ENCODE results near the gene DSCAML1. TPM values are rescaled to one million over a fixed set of nuclear protein-coding genes. Genes with fewer than 3 reads are reported as not detected.

DSCAML1 gene
- total and polyA plus RNA-seq, 2 of the 8 experiments (the other 6 are each of a cell fraction or from before 2014, with no cell fraction given), result 0.19 to 0.24 TPM

- Histone ChIP-seq H3K18ac (ENCODE audit: extremely low read depth, low read length) (no peak overlapping the region), H2BK12ac (ENCODE audit: low read depth, low read length) (no peak overlapping the region), H3K79me1 (ENCODE audit: low read depth, low read length) (no peaks in the 10 kb centered on the region), H3K14ac (ENCODE audit: insufficient read length) (no peak overlapping the region), H4K91ac (replicated peaks; ENCODE audit: insufficient read length, low read length) (no peak overlapping the region), H3K4me3 (ENCODE audit: extremely low read depth in 1 of 4, insufficient read depth in 2 of 4, low read depth in 3 of 4, low read length in 4 of 4) (no peak overlapping the region), H3K9ac (replicated peaks in 1 of 4; ENCODE audit: extremely low read depth in 1 of 4, low read depth in 3 of 4, low read length in 3 of 4) (no peak overlapping the region), H2BK120ac (replicated peaks; ENCODE audit: low read depth, low read length) (no peak overlapping the region), H3K4ac (replicated peaks; ENCODE audit: insufficient read length, low read depth, low read length) (no peak overlapping the region), H2BK20ac (ENCODE audit: low read length) (no peak overlapping the region), H4K8ac (ENCODE audit: extremely low read depth, insufficient read depth, low read length) (no peak overlapping the region), H3K27ac (ENCODE audit: low read depth, low read length) (no peak overlapping the region), H2AK5ac (ENCODE audit: low read depth, low read length) (no peak overlapping the region), H3K4me1 (replicated peaks in 1 of 4; ENCODE audit: control insufficient read depth in 3 of 4, insufficient read depth in 4 of 4, low read length in 3 of 4) (peaks cover 0 to 9% (median 6%) of the 10 kb centered on the region in 4 experiments; a peak in 5 of 7 replicates), H3K56ac (replicated peaks; ENCODE audit: insufficient read length, low read depth, low read length) (no peak overlapping the region), H2BK15ac (ENCODE audit: low read length) (no peak overlapping the region), H3K27me3 (replicated peaks in 1 of 4; ENCODE audit: control insufficient read depth in 3 of 4, extremely low read depth in 1 of 4, insufficient read depth in 3 of 4, low read length in 3 of 4) (no peaks in the 10 kb centered on the region), H3K36me3 (ENCODE audit: control insufficient read depth in 2 of 4, insufficient read depth in 4 of 4, low read length in 3 of 4) (no peaks in the 10 kb centered on the region), H2BK5ac (ENCODE audit: low read depth, low read length) (no peak overlapping the region), H4K20me1 (replicated peaks in 1 of 2; ENCODE audit: control insufficient read depth in 1 of 2, insufficient read depth in 2 of 2, low read length in 2 of 2) (no peaks in the 10 kb centered on the region), H3K23me2 (ENCODE audit: low read depth, low read length) (no peaks in the 10 kb centered on the region; the same call in 1 of the 2 replicates), H3K79me2 (ENCODE audit: control insufficient read depth in 1 of 2, insufficient read depth in 2 of 2, low read length in 2 of 2) (no peaks in the 10 kb centered on the region), H3K4me2 (ENCODE audit: insufficient read depth in 1 of 2, low read depth in 2 of 2, low read length in 2 of 2) (no peak overlapping the region), H4K5ac (ENCODE audit: insufficient read length, low read depth, low read length) (no peak overlapping the region), H2AFZ (ENCODE audit: low read length) (no peak overlapping the region), H3K23ac (ENCODE audit: insufficient read length) (no peak overlapping the region), H3K9me3 (ENCODE audit: insufficient read depth in 2 of 2, low read depth in 1 of 2, low read length in 1 of 2) (peaks cover 0 to 5% of the 10 kb centered on the region in 2 experiments; a peak in 2 of 4 replicates)
- DNase-seq (ENCODE audit: low read depth in 1 of 2, low spot score in 2 of 2), result no peak
- no peak for FAIRE-seq
- ChIA-PET CTCF (ENCODE audit: partially characterized antibody) (interaction anchor here (0.9 to 11.2 kb wide), 20 partner anchors 9 to 193 kb away, joined by 3 to 142 read pairs (median 7); no protein-coding TSS in a partner anchor), POLR2A (ENCODE audit: partially characterized antibody) (no interaction called here)
- 90% methylated on average over 4 of the region's 4 CpGs; no CpG with 5 or more reads in 1 of the 2 experiments for WGBS, 2 experiments (ENCODE audit: extremely low coverage in 1 of 2, insufficient coverage in 1 of 2, insufficient read length in 1 of 2, insufficient replicate concordance in 2 of 2, low coverage in 1 of 2, low lambda C conversion rate in 2 of 2, missing lambda C conversion rate in 1 of 2)
- TF ChIP-seq SP1 (IDR thresholded peaks at IDR 0.05; ENCODE audit: low read depth, low read length) (no peak), BRCA1 (IDR thresholded peaks at IDR 0.05; ENCODE audit: low read depth, low read length) (no peak), TBP (IDR thresholded peaks at IDR 0.05; ENCODE audit: low read depth, low read length) (no peak), POU5F1 (IDR thresholded peaks at IDR 0.05; ENCODE audit: low read depth, low read length) (no peak), CHD2 (IDR thresholded peaks at IDR 0.05; ENCODE audit: low read length) (no peak), RXRA (IDR thresholded peaks at IDR 0.05; ENCODE audit: insufficient read depth, low read depth, low read length) (no peak), TAF1 (IDR thresholded peaks at IDR 0.05; ENCODE audit: low read depth, low read length) (no peak), KDM4A (IDR thresholded peaks at IDR 0.05; ENCODE audit: low read depth, low read length, severe bottlenecking) (no peak), HDAC2 (IDR thresholded peaks at IDR 0.05; ENCODE audit: borderline replicate concordance in 1 of 2, low read depth in 2 of 2, low read length in 2 of 2) (no peak), POLR2AphosphoS5 (IDR thresholded peaks at IDR 0.05; ENCODE audit: low read depth, low read length) (no peak), KDM5A (IDR thresholded peaks at IDR 0.05; ENCODE audit: low read length) (no peak), SP2 (IDR thresholded peaks at IDR 0.05; ENCODE audit: low read length) (no peak), CEBPB (IDR thresholded peaks at IDR 0.05; ENCODE audit: low read depth, low read length) (no peak), BCL11A (IDR thresholded peaks at IDR 0.05; ENCODE audit: low read depth in 2 of 2, low read length in 2 of 2) (no peak), EP300 (IDR thresholded peaks at IDR 0.05; ENCODE audit: borderline replicate concordance in 1 of 2, low read depth in 2 of 2, low read length in 2 of 2) (no peak)
These were observed 176.9 kb downstream of the DSCAML1 start for GRCh38 chr11:117620086-117620485.

All from H1 (cell line).